ENCODE measurements around the gene VEGFA. TPM values are rescaled to one million over a fixed set of nuclear protein-coding genes. Genes with fewer than 3 reads are reported as not detected.
"Not testable (repeated sequence)": the region's sequence is repeated elsewhere in the genome, so short reads cannot be mapped to it uniquely, and the experiment has no call there.

VEGFA gene
- total RNA-seq, 1 experiment from 2014 or later: 154 TPM

DNA sequence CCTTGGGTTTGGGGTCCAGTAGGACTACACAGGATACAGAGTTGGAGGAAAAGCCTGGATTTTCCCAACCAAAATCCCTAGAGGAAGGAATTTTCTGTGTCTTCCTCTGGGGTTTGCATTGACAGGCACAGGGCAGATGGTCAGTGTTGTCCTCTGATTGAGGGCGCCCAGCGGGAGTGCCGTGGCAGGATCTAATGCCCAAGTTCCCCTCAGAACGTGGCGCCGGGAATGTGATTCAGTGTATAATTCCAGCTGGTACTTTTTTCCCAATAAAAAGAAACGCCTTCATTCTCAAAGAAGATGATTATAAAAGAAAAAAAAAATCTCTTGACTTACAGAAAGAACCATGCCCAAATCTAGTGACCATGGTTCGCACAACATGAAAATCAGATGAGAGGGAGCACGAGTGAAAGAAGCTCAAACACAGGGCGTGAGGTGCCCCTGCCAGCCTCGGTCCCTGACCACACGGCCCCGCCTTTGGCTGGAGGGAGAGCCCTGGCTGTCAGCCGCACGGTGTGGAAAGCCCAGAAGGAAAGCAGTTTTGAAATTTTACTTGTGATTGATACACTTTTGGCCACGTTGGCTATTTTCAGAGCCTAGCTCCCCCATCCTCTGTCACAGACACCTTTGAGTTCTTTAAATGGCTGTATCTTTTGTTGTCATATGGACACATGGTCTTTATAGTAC lies 31.6 kb downstream of the VEGFA start:
- no peak for DNase-seq (ENCODE audit: low spot score)

DNA sequence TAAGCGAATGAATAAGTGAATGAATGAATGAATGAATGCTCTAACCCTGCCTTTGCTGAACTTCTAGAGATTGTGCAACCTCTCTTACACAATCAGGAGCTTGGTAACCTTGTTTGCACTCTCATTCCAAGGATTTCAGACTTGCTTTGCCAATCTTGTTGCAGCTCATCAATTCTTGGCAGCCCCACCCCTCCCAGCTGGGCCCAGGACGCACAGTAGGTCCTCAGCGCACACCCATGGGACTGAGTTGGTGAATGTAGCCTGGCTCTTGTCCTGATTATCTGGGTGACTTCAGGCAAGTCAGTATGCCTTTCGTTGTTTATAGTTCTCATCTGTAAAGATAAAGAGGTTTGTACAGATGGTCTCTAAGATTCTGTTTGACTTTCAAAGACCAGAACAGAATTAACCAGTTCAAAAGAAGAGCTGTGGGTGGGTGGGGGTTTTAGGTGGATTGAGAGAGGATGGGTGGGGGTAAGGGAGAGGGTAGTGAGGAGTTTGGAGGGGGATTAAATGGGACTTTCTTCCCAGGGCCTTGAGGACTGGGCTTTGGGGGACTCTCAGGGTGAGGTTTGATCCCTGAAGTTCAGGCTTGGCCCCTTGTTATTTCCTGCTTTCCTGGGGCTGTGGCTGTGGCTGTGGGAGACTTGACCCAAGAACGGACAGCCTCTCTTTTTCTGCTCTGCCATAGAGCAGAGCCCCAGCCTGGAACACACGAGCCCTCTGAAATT lies 33.2 kb downstream of the VEGFA start:
- DNase-seq (ENCODE audit: low spot score): no peak

DNA sequence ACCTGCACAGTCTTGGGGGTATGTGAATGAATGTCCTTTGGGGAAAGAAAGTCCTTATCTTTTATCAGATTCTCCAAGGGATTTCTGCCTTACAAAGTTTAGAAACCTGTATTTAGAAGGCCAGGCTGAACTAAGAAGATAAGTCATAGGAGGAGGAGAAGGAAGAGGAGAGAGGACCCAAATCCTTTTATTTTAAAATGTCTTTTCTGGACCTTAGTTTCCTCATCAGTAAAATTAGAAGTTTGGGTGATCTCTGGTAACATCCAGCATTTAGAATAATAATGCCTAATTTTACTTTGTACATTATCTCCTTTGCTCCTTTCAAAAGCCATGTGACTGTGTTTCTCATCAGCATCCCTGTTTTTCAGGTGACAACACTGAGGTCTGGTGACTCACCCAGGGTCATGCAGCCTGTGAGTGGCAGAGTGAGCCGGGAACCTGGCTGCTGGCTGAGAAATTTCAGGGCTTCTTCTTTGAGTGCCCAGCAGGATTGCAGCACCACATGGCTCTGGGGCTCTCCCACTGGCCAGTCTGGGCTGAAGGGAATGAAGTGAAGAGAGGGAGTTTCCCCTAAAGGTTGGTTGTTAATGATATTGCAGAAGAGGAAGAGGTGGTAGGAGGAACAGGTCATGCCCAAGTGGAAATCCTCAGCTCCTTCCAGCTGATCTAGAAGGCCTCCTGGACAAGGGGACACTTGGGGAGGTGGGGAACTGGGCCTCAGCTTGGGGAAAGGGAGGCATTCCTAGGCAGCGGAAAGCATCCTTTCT lies 34.0 kb downstream of the VEGFA start:
- DNase-seq (ENCODE audit: low spot score): peak; percentile 72

DNA sequence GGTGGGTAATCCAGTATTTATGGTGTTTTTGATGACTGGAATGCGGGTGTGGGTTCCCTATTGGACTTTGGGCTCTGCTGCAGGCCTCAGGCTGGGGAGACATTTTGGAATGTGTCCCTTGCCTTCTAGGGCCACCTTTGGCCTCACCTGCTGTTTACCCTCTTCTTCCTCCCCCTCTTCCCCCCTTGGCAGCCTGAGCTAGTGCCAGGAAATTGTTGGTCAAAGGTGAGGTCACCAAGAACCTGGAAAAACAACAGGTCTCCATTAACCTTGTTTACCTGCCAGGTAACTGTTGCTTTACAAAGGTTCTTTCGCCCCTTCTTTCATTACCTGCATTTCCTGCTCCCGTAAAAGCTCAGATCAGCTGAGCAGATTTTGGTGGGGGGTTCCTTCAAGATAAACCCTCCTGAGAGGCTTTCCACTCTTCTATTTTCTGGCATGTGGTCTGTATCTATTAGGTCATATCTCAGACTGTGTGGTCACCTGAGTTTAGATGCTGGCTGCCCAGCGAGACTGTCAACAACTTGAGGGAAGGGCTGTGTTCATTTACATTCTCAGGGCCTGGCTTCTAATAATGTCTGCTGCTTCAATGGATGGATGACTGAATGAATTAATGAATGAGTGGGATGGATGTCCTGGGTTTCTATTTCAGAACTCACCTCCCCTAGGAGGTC lies 34.7 kb downstream of the VEGFA start:
- DNase-seq (ENCODE audit: low spot score): peak; percentile 78

DNA sequence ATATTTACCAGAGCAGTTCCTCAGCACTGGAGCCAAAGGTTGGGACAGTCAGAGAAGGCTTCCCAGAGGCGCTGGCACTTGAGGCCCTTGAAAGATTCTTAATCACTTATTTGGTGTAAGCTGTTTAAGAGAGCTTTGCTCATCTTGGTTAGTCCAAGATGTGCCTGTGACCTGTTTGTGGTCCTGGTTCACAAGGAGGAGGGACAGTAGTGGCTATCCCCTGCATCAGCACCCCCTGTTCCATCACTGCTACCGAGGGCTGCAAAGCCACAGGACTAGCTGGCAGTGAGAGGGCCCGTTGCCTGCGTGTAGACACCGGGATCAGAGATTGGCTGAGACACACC lies 35.7 kb downstream of the VEGFA start:
- DNase-seq (ENCODE audit: low spot score): no peak

DNA sequence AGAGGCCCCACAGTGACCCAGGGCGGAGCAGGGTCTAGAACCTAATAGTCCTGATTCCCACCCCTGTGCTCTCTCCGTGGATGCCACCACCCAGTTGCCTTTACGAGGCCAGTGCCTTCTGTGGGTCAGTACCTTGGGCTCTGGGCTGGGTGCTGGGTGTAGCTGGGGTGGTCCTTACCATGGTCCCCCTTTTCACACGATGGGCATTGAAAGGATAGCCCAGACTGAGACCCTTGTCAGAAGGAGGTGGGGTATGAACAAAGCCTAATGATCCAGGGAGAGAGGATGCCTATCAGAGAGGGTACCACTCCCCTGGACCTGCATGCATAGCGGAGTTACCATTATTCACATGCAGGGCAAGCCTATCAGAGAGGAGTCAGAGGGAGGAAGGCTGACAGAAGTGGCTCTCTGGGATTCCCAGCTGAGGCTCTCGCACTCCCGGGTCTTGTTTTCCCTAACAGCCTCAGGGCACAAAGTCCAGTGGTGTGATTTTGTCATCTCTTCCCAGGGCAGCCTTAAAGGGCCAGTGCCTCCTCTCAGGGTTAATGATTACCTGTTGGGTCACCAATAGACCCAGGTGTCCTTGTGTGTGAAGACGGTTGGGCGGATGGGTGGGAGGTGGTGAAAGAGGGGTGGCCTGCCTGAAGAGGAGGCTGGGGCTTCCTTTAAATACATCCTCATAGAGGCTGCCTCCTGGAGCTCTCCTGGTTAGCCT lies 36.2 kb downstream of the VEGFA start:
- DNase-seq (ENCODE audit: low spot score): peak; percentile 85

DNA sequence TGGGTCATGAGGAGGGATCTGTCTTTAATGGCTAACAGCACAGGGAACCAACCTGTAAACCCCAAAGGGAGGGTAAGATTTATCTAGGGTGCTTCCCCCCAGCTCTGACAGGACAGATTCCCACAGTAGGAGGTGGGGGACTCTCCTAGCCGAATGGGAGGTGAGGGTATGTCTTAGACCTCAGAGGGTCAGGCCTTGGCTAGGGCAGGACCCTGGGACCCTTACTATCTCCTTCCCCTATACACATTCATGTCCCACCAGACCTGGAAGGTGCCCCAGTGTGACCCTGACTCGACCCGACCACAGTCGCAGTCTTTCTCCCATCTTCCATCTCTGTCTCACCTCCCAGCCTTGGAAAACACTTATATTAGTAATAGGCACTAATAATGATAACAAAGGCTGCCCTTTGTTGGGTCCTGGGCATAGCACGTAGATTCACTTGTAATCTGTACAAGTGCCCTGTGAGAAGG lies 36.8 kb downstream of the VEGFA start:
- DNase-seq (ENCODE audit: low spot score): no peak

DNA sequence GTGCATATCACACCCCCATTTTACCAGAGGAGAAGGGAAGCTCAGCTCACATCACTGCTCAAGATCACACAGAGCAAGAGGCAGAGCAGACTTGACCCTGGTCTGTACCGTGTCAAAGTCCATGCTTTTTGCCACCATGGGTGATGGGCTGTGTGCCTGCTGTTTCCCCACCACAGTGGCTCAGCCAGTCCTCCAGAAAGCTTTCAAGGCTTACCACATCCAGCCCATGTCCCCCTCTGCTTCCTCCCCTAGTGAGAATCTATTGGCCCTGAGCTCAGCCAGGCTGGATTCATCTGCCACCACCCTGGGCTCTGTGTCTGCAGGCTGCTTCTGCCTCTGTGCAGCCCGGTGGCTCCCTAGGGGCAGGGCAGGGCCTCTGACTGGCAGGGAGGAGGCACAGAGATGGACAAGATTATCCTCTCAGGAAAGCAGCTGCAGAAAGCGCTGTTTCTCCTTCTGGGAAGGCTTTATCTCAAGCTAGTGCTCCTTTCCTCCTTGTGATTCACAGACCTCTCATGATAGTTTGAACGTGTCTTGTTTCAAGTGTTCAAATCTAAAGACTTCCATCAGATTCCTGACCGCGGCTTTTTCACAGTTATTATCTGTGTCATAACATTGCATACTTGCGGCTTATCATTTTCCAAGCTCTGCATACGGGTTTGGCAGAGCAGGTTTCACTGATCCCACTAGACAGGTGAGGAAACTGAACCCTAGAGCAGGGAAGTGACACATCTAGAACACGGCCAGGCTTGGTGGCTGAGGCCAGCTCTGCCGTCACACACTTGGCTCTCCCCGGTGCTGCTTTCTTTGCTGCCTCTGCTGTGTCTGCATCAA lies 37.4 kb downstream of the VEGFA start:
- DNase-seq (ENCODE audit: low spot score): peak; percentile 49

DNA sequence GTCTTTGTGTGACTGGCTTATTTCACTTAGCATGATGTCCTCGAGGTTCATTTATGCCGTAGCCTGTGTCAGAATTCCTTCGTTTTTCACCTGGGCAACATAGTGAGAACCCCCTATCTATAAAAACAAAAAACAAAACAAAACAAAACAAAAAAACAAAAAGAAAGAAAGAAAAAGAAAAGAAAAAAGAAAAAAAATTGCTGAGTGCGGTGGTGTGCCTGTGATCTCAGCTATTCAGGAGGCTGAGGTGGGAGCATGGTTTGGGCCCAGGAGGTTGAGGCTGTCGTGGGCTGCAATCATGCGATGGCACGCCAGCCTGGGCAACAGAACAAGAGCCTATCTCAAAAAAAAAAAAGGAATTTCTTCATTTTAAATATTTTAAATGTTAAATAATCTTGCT lies 38.4 kb downstream of the VEGFA start:
- DNase-seq (ENCODE audit: low spot score): no peak

DNA sequence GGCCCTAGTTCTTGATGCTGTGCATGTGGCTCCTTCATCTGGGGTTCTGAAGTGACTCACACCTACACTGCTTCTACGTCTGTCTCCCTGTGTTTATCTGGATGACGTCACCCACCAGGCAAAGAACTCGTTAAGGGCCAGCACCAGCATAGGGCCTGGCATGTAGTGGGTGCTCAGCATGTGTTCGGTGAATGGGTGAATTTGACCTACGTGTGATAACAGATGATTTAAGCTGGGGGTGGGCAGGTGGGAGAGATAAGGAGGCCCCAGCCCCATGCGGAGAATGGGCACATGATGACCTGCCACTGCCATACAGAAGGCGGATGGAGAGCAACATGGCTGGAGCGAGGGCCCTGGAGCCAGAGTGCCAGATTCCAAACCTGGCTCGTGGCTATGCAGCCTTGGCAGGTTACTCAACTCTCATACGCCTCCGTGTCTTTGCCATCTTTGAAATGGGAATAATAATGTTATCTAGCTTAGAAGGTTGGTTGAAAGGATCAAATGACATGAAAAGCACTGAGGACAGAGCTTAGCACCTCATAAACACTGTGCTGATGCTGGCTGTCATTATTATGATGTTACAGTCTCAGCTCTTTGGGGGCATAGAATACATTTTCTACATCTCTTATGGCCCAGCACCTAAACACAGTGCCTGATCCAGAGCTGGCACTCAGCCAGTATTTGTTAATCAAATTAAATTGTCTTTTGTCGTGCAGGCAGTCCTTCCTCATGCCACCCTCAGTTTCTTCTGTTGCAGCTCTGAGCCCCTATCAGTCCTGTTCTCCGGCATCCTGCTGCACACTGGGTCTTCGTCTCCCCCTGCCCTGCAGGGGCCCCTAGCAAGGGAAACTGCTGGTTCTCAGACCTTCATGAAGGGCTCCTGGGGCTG lies 39.6 kb downstream of the VEGFA start:
- DNase-seq (ENCODE audit: low spot score): peak; percentile 76

DNA sequence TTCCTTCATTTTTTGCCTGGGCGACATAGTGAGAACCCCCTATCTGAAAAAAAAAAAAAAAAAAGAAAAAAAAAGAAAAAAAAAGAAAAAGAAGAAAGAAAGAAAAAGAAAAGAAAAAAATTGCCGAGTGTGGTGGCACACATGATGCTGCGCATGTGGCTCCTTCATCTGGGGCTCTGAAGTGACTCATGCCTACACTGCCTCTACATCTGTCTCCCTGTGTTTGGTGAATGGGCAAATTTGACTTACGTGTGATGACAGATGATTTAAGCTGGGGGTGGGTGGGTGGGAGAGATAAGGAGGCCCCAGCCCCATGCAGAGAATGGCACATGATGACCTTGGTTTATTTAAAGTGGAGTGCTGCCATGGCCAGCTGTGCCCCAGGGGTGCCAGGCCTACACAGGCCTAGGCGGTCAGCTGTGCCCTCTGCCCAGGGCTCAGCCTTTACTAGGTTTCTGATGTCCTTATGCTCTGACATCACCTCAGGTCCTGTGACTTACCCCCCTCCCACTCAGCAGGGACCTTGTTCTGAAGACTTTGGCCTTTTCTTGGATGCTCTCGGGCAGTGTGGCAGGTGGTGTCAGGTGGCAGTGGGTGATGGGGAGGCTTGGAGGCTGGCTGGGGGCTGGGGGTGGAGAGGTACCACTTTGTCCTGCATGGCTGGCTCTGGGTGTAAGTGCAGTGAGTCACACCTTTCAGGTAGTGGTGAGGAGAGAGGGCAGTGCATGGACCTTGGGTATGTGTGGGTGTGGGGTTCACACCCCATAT lies 41.1 kb downstream of the VEGFA start:
- no peak for DNase-seq (ENCODE audit: low spot score)

DNA sequence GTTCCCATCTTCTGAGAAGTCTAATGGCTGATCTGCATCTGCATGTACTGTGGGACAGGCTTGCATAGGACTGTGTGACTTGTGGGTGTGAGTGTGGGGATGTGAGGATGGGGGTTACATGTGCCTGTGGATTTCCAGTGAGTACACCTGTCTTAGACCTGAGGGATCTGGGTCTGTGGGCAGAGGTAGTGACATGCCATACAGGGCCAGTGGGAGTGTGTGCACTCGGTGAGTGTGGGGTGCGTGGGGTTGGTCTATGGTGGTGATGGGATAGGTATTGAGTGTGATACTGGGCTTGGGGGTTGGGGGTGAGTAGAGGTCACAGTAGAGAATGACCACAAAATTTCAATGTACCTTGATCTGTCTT lies 41.7 kb downstream of the VEGFA start:
- DNase-seq (ENCODE audit: low spot score): no peak

DNA sequence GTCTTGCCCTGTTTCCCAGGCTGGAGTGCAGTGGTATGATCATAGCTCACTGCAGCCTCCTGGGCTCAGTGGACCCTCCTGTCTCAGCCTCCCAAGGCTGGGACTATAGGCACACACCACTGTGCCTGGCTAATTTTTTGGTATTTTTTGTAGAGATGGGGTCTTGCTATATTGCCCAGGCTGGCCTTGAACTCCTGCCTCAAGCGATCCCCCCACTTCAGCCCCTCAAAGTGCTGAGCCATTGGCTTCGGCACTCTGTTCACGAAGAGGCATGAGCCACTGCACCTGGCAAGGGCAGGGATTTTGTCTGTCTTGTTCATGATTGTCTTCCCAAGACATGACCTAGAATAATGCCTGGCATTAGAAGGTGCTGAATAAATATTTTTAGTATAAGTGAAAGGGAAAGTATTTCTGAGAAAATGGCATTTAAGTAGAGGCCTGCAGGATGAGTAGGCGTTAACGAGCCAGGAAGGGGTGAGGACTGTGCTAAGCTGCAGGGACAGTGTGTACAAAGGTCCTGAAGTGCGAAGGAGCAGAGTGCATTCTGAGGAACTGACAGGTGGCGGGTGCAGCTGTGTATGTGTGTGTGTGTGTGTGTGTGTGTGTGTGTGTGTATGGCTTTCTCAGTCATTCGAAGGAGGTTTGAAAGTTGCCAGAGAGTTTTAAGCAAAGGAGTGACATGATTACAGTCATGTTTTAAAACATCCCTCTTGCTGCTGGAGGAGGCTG lies 43.0 kb downstream of the VEGFA start:
- peak; percentile 79 for DNase-seq (ENCODE audit: low spot score)

DNA sequence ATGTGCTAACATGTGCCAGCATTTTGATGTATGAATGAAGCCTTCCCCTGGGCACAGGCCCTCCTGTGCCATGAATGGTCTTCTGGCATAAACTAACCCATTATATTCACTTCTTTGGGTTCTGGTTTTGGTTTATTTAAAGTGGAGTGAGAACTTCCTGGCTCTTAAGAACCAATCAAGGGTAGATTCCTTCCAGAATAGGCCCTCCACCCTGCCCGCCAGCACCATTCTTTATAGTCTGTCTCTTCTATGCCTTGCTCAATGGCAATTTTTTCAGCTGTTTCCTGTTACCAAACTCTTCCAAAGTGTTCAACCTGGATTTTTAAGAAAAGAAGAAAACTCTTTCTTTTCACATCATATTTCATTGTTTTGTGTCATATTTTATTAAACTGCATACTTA lies 44.1 kb downstream of the VEGFA start:
- no peak for DNase-seq (ENCODE audit: low spot score)

DNA sequence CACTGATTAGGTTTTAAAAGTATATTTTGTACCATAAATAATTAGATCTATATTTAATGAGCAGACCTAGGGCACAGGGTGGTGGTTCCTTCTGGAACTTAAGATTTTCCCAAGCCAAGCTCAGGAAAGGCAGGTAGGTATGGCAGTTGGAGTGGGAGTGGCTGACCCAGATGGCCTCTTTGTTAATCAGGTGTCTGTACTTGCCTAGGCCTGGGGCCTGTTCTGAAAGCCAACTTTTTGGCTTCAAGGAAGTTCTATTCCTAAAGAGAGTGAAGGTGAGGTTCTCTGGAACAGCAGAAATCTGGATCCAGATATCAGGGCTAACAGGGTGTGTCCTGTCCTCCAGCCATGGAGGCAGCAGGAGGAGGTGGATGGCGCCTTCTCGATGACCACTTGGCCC lies 44.9 kb downstream of the VEGFA start:
- no peak for DNase-seq (ENCODE audit: low spot score)

DNA sequence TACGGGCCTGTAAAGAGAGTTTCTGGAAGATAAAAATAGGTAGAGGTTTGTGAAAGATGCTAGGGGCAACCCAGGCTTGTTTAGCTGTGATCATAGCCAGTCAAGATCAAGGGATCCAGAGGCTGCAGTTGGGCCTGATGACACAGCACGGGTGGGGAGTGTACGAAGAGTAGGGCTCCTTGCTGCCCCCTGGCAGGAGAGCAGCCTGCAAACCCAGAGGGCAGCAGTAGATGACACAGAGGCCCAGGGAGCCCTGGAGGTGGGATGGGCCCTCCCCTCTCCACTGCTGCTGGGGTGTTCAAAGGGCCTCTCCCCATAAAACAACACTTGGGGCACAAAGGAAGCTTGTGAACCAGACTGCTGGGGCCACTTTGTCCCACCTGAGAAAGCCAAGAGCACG lies 47.2 kb downstream of the VEGFA start:
- peak; percentile 73 for DNase-seq (ENCODE audit: low spot score)

DNA sequence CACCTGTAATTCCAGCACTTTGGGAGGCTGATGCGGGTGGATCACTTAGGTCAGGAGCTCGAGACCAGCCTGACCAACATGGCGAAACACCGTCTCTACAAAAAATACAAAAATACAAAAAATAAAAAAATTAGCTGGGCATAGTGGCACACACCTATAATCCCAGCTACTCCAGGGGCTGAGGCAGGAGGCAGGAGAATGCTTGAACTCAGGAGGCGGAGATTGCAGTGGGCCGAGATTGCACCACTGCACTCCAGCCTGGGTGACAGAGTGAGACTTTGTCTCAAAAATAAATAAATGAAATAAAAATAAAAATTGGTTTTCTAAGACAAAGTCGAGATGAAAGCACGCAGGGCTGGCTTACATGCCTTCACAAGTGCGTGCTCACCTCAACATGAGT lies 49.0 kb downstream of the VEGFA start:
- not testable (repeated sequence) for DNase-seq (ENCODE audit: low spot score)

DNA sequence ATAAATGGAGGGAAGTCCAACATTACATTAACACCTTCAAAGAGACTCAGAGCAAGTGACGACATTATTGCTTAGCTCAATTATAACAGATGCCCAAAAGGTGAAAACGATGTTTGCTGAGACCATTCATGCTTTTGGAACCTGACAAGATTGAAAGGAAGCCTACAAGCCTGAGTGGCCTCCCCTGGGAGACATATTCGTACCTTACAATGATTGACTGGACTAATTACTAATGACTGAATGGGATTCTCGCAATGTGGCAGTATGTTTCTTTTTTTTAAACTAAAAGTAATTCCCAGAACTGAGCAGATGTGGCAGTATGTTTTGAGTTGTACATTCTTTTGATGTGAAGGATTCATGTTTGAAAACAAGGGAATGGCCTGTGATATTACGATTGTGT lies 49.9 kb downstream of the VEGFA start:
- DNase-seq (ENCODE audit: low spot score): no peak
